ENCODE data around the gene NACC1.
"Not testable (repeated sequence)": the region's sequence is repeated elsewhere in the genome, so short reads cannot be mapped to it uniquely, and the experiment has no call there.

NACC1 gene

GRCh38 chr19:13163609-13164342 lies 45.7 kb downstream of the NACC1 start:
- no peak for DNase-seq
- H4K20me1 ChIP-seq (ENCODE audit: insufficient read depth, low read length), result no peaks in the 10 kb centered on the region
- peaks cover 42% of the 10 kb centered on the region for H3K27me3 ChIP-seq (replicated peaks; ENCODE audit: insufficient read depth, low read length)
- peak overlapping the region; percentile 21; the same call in 1 of the 2 replicates for H3K4me3 ChIP-seq (ENCODE audit: low read length)
- no peaks in the 10 kb centered on the region for H3K9me3 ChIP-seq (replicated peaks; ENCODE audit: insufficient read depth, low read length)
- H3K9ac ChIP-seq (ENCODE audit: low read length), result no peak overlapping the region
- peak overlapping the region; percentile 88; the same call in 1 of the 2 replicates for H3K4me2 ChIP-seq (ENCODE audit: low read depth, low read length)
- H3K4me1 ChIP-seq (ENCODE audit: low read length), result peaks cover 24% of the 10 kb centered on the region
- H3K79me2 ChIP-seq (ENCODE audit: low read length), result no peaks in the 10 kb centered on the region
- H3K27ac ChIP-seq (ENCODE audit: low read length), result no peak overlapping the region
- H2AFZ ChIP-seq (ENCODE audit: low read length), result peak overlapping the region; percentile 48
- no peaks in the 10 kb centered on the region for H3K36me3 ChIP-seq (replicated peaks; ENCODE audit: insufficient read depth, low read length)
- no peak for TF ChIP-seq EZH2 (optimal IDR thresholded peaks at IDR 0.05; ENCODE audit: low read depth, low read length)
- TF ChIP-seq EZH2phosphoT487 (IDR thresholded peaks at IDR 0.05; ENCODE audit: low read length), result no peak
- no peak for TF ChIP-seq CTCF (IDR thresholded peaks at IDR 0.05; ENCODE audit: low read length)
- H3K9me2 ChIP-seq (replicated peaks; ENCODE audit: insufficient read depth, low read length), result no peaks in the 10 kb centered on the region
- H3F3A ChIP-seq (ENCODE audit: insufficient read depth, low read length), result 0 out of 2 replicates have a peak, but pooled peaks cover 7% of the 10 kb centered on the region

- DNase-seq, result no peak
- H3K9me3 ChIP-seq (replicated peaks; ENCODE audit: insufficient read depth, low read length), result no peaks in the 10 kb centered on the region
- H2AFZ ChIP-seq (ENCODE audit: low read length), result peak overlapping the region; percentile 48
- H3K9ac ChIP-seq (ENCODE audit: low read length), result no peak overlapping the region
- H3K4me1 ChIP-seq (ENCODE audit: low read length), result peaks cover 24% of the 10 kb centered on the region
- no peaks in the 10 kb centered on the region for H3K36me3 ChIP-seq (replicated peaks; ENCODE audit: insufficient read depth, low read length)
- H3K27ac ChIP-seq (ENCODE audit: low read length), result no peak overlapping the region
- H3K4me2 ChIP-seq (ENCODE audit: low read depth, low read length), result peak overlapping the region; percentile 42; the same call in 1 of the 2 replicates
- H3K79me2 ChIP-seq (ENCODE audit: low read length), result no peaks in the 10 kb centered on the region
- H3K4me3 ChIP-seq (ENCODE audit: low read length), result peak overlapping the region; percentile 21; the same call in 1 of the 2 replicates
- 0 out of 2 replicates have a peak, but pooled peaks cover 7% of the 10 kb centered on the region for H3F3A ChIP-seq (ENCODE audit: insufficient read depth, low read length)
- H3K27me3 ChIP-seq (replicated peaks; ENCODE audit: insufficient read depth, low read length), result peaks cover 39% of the 10 kb centered on the region
- H3K9me2 ChIP-seq (replicated peaks; ENCODE audit: insufficient read depth, low read length), result no peaks in the 10 kb centered on the region
- H4K20me1 ChIP-seq (ENCODE audit: insufficient read depth, low read length), result no peaks in the 10 kb centered on the region
- TF ChIP-seq EZH2 (optimal IDR thresholded peaks at IDR 0.05; ENCODE audit: low read depth, low read length) (no peak), CTCF (IDR thresholded peaks at IDR 0.05; ENCODE audit: low read length) (no peak), EZH2phosphoT487 (IDR thresholded peaks at IDR 0.05; ENCODE audit: low read length) (no peak)
Measured at GRCh38 chr19:13164343-13165161, 46.5 kb downstream of the NACC1 start.

- H3K79me2 ChIP-seq (ENCODE audit: low read length), result no peaks in the 10 kb centered on the region
- no peaks in the 10 kb centered on the region for H3K36me3 ChIP-seq (replicated peaks; ENCODE audit: insufficient read depth, low read length)
- no peak overlapping the region for H2AFZ ChIP-seq (ENCODE audit: low read length)
- TF ChIP-seq CTCF (IDR thresholded peaks at IDR 0.05; ENCODE audit: low read length) (no peak), EZH2phosphoT487 (IDR thresholded peaks at IDR 0.05; ENCODE audit: low read length) (no peak), EZH2 (optimal IDR thresholded peaks at IDR 0.05; ENCODE audit: low read depth, low read length) (no peak)
- H3K27ac ChIP-seq (ENCODE audit: low read length), result no peak overlapping the region
- no peaks in the 10 kb centered on the region for H4K20me1 ChIP-seq (ENCODE audit: insufficient read depth, low read length)
- no peaks in the 10 kb centered on the region for H3K9me3 ChIP-seq (replicated peaks; ENCODE audit: insufficient read depth, low read length)
- DNase-seq, result no peak
- 0 out of 2 replicates have a peak, but pooled peaks cover 7% of the 10 kb centered on the region for H3F3A ChIP-seq (ENCODE audit: insufficient read depth, low read length)
- peaks cover 24% of the 10 kb centered on the region for H3K4me1 ChIP-seq (ENCODE audit: low read length)
- no peaks in the 10 kb centered on the region for H3K9me2 ChIP-seq (replicated peaks; ENCODE audit: insufficient read depth, low read length)
- peaks cover 33% of the 10 kb centered on the region for H3K27me3 ChIP-seq (replicated peaks; ENCODE audit: insufficient read depth, low read length)
- no peak overlapping the region for H3K9ac ChIP-seq (ENCODE audit: low read length)
- no peak overlapping the region for H3K4me2 ChIP-seq (ENCODE audit: low read depth, low read length)
- no peak overlapping the region for H3K4me3 ChIP-seq (ENCODE audit: low read length)
Measured at GRCh38 chr19:13165162-13165997, 47.3 kb downstream of the NACC1 start.

GRCh38 chr19:13166151-13166550 lies 48.1 kb downstream of the NACC1 start:
- not testable (repeated sequence) for H3K4me3 ChIP-seq (ENCODE audit: low read length); H3K9me3 ChIP-seq (replicated peaks; ENCODE audit: insufficient read depth, low read length); H3K9ac ChIP-seq (ENCODE audit: low read length); H3K9me2 ChIP-seq (replicated peaks; ENCODE audit: insufficient read depth, low read length); H3K36me3 ChIP-seq (replicated peaks; ENCODE audit: insufficient read depth, low read length); H3K27ac ChIP-seq (ENCODE audit: low read length); H3K79me2 ChIP-seq (ENCODE audit: low read length); DNase-seq; H3F3A ChIP-seq (ENCODE audit: insufficient read depth, low read length); H2AFZ ChIP-seq (ENCODE audit: low read length); H3K4me2 ChIP-seq (ENCODE audit: low read depth, low read length); H4K20me1 ChIP-seq (ENCODE audit: insufficient read depth, low read length)
- Histone ChIP-seq H3K27me3 (replicated peaks; ENCODE audit: insufficient read depth, low read length) (peaks cover 33% of the 10 kb centered on the region), H3K4me1 (ENCODE audit: low read length) (peaks cover 24% of the 10 kb centered on the region)

All from MM.1S (cell line).